DND-41 (cell line): ENCODE data around the gene JUND.
A peak's percentile ranks its signal among the peaks of the same experiment; 100 is the strongest.
"Not testable (repeated sequence)": the region's sequence is repeated elsewhere in the genome, so short reads cannot be mapped to it uniquely, and the experiment has no call there.

Experiments used
- ATAC-seq: fragments of 200-7000 bp; cut with Tn5 transposase; 3 replicates; pipeline ENCODE4 v1.9.1; 2021; ENCODE audit warnings: low read depth; ENCODE audit not compliant: insufficient read depth
- DNase-seq: peaks from one replicate; pipeline ENCODE4 v3.0.0-alpha.2; 2020
- H2AFZ ChIP-seq: 2 replicates; pipeline ENCODE4 v1.6.0; 2012; ENCODE audit warnings: low read depth, low read length
- H3K27ac ChIP-seq: 2 replicates; pipeline ENCODE4 v1.5.1; 2012; ENCODE audit warnings: low read length, inconsistent platforms
- H3K27me3 ChIP-seq: fragments of 200-600 bp; sonication (generic); 2 replicates; pipeline ENCODE4 v1.6.0; 2012; ENCODE audit warnings: low read length, mild to moderate bottlenecking, inconsistent platforms; ENCODE audit not compliant: insufficient read depth, poor library complexity
- H3K36me3 ChIP-seq: 2 replicates; pipeline ENCODE4 v1.5.1; 2012; ENCODE audit warnings: low read length, inconsistent platforms; ENCODE audit not compliant: insufficient read depth
- H3K4me1 ChIP-seq: 2 replicates; pipeline ENCODE4 v1.5.1; 2012; ENCODE audit warnings: mild to moderate bottlenecking, low read length; ENCODE audit not compliant: insufficient read depth
- H3K4me2 ChIP-seq: 2 replicates; pipeline ENCODE4 v1.6.0; 2012; ENCODE audit warnings: mild to moderate bottlenecking, moderate library complexity, low read length, inconsistent platforms; ENCODE audit not compliant: insufficient read depth
- H3K4me3 ChIP-seq, 2 experiments: fragments of 200-600 bp in 1 of 2; shearing (Covaris generic) in 1 of 2; 2 replicates each; pipeline ENCODE4 v1.5.1; 2012 to 2016; ENCODE audit warnings: inconsistent platforms in 2 of 2, low read length in 2 of 2, mild to moderate bottlenecking in 2 of 2, low read depth in 1 of 2, moderate library complexity in 1 of 2
- H3K79me2 ChIP-seq: 2 replicates; pipeline ENCODE4 v1.6.0; 2012; ENCODE audit warnings: low read length, inconsistent platforms; ENCODE audit not compliant: insufficient read depth
- H3K9ac ChIP-seq: 2 replicates; pipeline ENCODE4 v1.6.0; 2012; ENCODE audit warnings: low read depth, mild to moderate bottlenecking, inconsistent platforms, low read length, moderate library complexity
- H3K9me3 ChIP-seq: 2 replicates; pipeline ENCODE4 v1.5.1; 2012; ENCODE audit warnings: low read length, moderate library complexity, mild to moderate bottlenecking, inconsistent platforms; ENCODE audit not compliant: insufficient read depth, severe bottlenecking
- H4K20me1 ChIP-seq: 2 replicates; pipeline ENCODE4 v1.6.0; 2012; ENCODE audit warnings: low read length; ENCODE audit not compliant: insufficient read depth
- EZH2 ChIP-seq: IDR thresholded peaks from 3 replicates; pipeline ENCODE4 v1.6.1; 2012; ENCODE audit warnings: borderline replicate concordance, low read depth, mild to moderate bottlenecking, moderate library complexity, low read length, inconsistent platforms; ENCODE audit not compliant: severe bottlenecking
- TF ChIP-seq, protein P1 (sequence below): IDR thresholded peaks from 2 replicates; pipeline ENCODE4 v1.5.1; 2012; ENCODE audit warnings: borderline replicate concordance, low read length, moderate library complexity, mild to moderate bottlenecking; ENCODE audit not compliant: poor library complexity, severe bottlenecking; ENCODE audit errors: extremely low read depth

The JUND gene

DNA sequence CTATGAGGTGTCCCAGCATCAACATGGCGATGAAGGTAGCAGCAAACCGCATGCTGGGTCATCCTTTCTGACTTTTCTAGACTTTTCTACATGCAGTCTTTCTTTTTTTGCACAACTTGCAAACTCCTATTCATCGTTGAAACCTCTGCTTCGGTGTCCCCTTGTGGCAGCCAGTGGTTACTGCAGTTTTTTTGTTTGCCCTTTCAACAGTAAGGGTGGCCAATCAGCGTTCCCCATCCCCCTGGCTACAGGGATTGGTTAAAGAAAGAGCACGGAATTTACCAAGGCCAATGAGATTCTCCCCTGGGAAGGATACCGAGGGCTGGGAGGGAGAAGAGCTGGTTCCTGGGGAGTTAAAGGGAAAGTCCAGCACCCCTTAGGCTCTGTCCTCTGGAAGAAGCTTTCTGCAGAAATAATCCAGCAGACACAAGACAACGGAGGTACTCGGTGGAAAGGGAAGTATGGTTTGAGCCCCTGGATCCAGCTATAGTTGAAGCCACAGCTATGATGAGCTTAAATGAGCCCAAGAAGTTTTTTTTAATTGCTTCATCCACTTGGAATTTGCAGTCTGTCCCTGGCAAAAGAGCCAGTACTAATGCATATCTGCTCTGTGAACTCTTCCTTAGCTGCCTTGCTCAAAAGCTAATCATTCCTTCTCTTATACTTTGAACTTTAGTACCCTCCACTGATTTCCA lies 47.1 kb upstream of the JUND start:
- Histone ChIP-seq H4K20me1 (no peaks in the 10 kb centered on the region), H3K4me2 (peak overlapping the region; percentile 67), H3K4me1 (peaks cover 22% of the 10 kb centered on the region), H2AFZ (peak overlapping the region; percentile 84), H3K36me3 (no peaks in the 10 kb centered on the region), H3K79me2 (0 out of 2 replicates have a peak, but pooled peaks cover 2% of the 10 kb centered on the region), H3K27me3 (no peaks in the 10 kb centered on the region), H3K4me3 (peak overlapping the region; percentile 5 to 49), H3K27ac (peak overlapping the region; percentile 60), H3K9me3 (no peaks in the 10 kb centered on the region), H3K9ac (peak overlapping the region; percentile 46)
- TF ChIP-seq, protein P1, sequence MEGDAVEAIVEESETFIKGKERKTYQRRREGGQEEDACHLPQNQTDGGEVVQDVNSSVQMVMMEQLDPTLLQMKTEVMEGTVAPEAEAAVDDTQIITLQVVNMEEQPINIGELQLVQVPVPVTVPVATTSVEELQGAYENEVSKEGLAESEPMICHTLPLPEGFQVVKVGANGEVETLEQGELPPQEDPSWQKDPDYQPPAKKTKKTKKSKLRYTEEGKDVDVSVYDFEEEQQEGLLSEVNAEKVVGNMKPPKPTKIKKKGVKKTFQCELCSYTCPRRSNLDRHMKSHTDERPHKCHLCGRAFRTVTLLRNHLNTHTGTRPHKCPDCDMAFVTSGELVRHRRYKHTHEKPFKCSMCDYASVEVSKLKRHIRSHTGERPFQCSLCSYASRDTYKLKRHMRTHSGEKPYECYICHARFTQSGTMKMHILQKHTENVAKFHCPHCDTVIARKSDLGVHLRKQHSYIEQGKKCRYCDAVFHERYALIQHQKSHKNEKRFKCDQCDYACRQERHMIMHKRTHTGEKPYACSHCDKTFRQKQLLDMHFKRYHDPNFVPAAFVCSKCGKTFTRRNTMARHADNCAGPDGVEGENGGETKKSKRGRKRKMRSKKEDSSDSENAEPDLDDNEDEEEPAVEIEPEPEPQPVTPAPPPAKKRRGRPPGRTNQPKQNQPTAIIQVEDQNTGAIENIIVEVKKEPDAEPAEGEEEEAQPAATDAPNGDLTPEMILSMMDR: peak; percentile 99
- TF ChIP-seq EZH2: no peak
- DNase-seq: peak; percentile 95
- peak; percentile 100 for ATAC-seq

DNA sequence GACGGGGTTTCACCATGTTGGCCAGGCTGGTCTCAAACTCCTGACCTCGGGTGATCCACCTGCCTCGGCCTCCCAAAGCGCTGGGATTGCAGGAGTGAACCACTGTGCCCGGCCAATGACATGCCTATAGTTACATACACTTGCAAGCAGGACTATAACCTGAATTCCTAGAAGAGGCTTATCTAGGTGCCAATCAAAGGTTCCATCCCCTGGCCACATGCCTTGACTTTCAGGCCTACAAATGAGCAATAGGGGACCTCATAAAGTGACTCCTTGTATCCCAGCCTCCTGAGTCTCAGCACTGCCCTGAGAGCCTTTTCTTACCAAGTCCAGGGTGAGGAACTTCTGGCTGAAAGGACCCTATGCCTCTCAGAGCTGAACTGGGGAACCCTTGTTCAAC lies 45.4 kb upstream of the JUND start:
- Histone ChIP-seq H3K4me3 (no peak overlapping the region), H3K36me3 (no peaks in the 10 kb centered on the region; the same call in 1 of the 2 replicates), H3K9ac (no peak overlapping the region), H3K9me3 (no peaks in the 10 kb centered on the region), H4K20me1 (no peaks in the 10 kb centered on the region), H3K27me3 (no peaks in the 10 kb centered on the region), H3K4me1 (peaks cover 31% of the 10 kb centered on the region), H3K27ac (no peak overlapping the region), H2AFZ (no peak overlapping the region), H3K79me2 (peaks cover 15% of the 10 kb centered on the region), H3K4me2 (no peak overlapping the region)
- ATAC-seq: no peak
- TF ChIP-seq, protein P1: no peak
- DNase-seq: no peak

DNA sequence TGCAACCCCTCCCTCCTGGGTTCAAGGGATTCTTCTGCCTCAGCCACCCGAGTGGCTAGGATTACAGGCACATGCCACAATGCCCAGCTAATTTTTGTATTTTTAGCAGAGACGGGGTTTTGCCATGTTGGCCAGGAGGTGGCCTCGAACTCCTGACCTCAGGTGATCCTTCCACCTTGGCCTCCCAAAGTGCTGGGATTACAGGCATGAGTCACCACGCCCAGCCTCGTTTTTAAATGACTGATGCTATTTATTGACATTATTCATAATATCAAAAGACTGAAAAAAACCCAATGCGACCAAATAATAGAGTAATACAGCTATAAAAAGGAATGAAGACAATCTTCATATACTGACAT lies 42.9 kb upstream of the JUND start:
- not testable (repeated sequence) for H3K4me2 ChIP-seq, H3K9me3 ChIP-seq, ATAC-seq, H2AFZ ChIP-seq, H3K4me3 ChIP-seq, H3K27me3 ChIP-seq, H3K27ac ChIP-seq, DNase-seq
- peaks cover 39% of the 10 kb centered on the region for H3K79me2 ChIP-seq
- H3K9ac ChIP-seq: peak overlapping the region; percentile 99; the same call in 1 of the 2 replicates
- H3K36me3 ChIP-seq: peaks cover 21% of the 10 kb centered on the region
- H3K4me1 ChIP-seq: peaks cover 56% of the 10 kb centered on the region
- peaks cover 17% of the 10 kb centered on the region for H4K20me1 ChIP-seq

DNA sequence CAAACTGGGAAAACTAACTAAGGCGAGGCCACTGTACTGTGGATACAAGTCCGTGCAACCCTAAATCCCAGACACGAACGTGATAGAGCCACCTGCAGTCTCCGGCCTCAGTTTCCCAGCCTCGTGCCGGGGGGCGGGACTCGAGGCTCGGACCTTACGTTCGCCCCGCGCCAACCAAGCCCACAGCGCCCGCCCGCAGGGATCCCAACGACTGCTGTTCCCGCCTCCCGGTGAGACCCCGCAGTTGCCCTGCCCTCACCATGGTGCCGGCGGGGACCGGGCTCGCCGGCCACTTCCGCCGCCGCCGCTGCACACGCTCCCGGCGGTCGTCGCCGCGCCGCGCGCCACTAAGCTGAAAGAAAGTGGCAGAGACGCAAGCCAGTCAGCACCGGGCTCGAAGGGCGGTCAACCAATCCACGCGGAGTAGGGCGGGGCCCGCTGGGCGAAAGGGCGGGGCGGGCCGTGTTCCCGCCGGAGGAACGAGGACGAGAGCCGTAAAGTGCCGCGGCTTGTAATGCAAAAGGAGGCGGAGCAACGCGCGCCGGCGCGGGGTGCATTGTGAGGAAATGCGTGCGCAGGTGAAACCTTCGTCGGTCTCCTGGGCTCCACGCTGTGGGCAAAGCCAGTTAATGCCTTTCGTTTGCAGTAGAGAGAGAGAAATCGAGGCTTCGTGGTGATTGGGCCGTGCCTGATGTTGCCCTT lies 41.5 kb upstream of the JUND start, which contains the start of gene LSM4:
Gene LSM4, minus strand, starts transcription at position 318 of the 702 bp plus-strand sequence. Its CDS starts 56 bp downstream, at position 262.
- H2AFZ ChIP-seq: peak within 1 kb of the TSS; percentile 69
- peaks cover 25% of the 10 kb centered on the region for H3K36me3 ChIP-seq
- H3K4me3 ChIP-seq: peak within 1 kb of the TSS; percentile 84 to 87
- peaks cover 50% of the 10 kb centered on the region for H3K79me2 ChIP-seq
- ATAC-seq: peak; percentile 90
- peak within 1 kb of the TSS; percentile 87 for H3K4me2 ChIP-seq
- H3K4me1 ChIP-seq: peaks cover 51% of the 10 kb centered on the region
- TF ChIP-seq, protein P1: peak; percentile 70
- TF ChIP-seq EZH2: no peak
- peak within 1 kb of the TSS; percentile 99 for H3K9ac ChIP-seq
- peak within 1 kb of the TSS; percentile 95 for H3K27ac ChIP-seq
- H3K9me3 ChIP-seq: no peaks in the 10 kb centered on the region
- H3K27me3 ChIP-seq: no peaks in the 10 kb centered on the region
- peaks cover 27% of the 10 kb centered on the region for H4K20me1 ChIP-seq
- DNase-seq: peak; percentile 100
